ENCODE measurements around the gene ZNF669. TPM values are rescaled to one million over a fixed set of nuclear protein-coding genes. Genes with fewer than 3 reads are reported as not detected.

ZNF669 gene
- total RNA-seq, 1 experiment from 2014 or later = 19.5 TPM

GRCh38 chr1:247088967-247089366 is 15.2 kb downstream of the ZNF669 start:
- Histone ChIP-seq H2BK12ac (ENCODE audit: insufficient read length, low read depth, low read length) (no peak overlapping the region), H3K4me2 (ENCODE audit: insufficient read depth, insufficient read length, low read length) (no peak overlapping the region), H3K23ac (ENCODE audit: insufficient read length, low read depth, low read length) (no peak overlapping the region), H3K14ac (ENCODE audit: insufficient read depth, low read length) (no peak overlapping the region), H3K79me2 (ENCODE audit: insufficient read depth, low read length) (no peaks in the 10 kb centered on the region), H3K27me3 (ENCODE audit: insufficient read depth, low read length) (no peaks in the 10 kb centered on the region), H3K4me1 (ENCODE audit: insufficient read depth, low read length) (no peaks in the 10 kb centered on the region; the same call in 1 of the 2 replicates), H3T11ph (ENCODE audit: low read length) (no peak overlapping the region), H2BK5ac (ENCODE audit: insufficient read length, low read length) (no peak overlapping the region), H3K79me1 (ENCODE audit: insufficient read depth, low read depth, low read length, poor library complexity, severe bottlenecking) (no peaks in the 10 kb centered on the region), H2BK120ac (ENCODE audit: low read depth, low read length, poor library complexity, severe bottlenecking) (no peak overlapping the region), H4K8ac (replicated peaks; ENCODE audit: insufficient read length, low read depth, low read length) (no peak overlapping the region), H3K4ac (ENCODE audit: low read depth, low read length) (no peak overlapping the region), H4K91ac (ENCODE audit: insufficient read length, low read depth, low read length) (no peak overlapping the region), H4K5ac (ENCODE audit: insufficient read length, low read depth, low read length) (no peak overlapping the region), H3K27ac (ENCODE audit: insufficient read length, low read depth, low read length) (no peak overlapping the region), H2BK20ac (ENCODE audit: low read depth, low read length, poor library complexity, severe bottlenecking) (no peak overlapping the region), H3K18ac (ENCODE audit: insufficient read length, low read depth, low read length) (no peak overlapping the region), H2BK15ac (ENCODE audit: low read depth, low read length) (no peak overlapping the region), H3K56ac (ENCODE audit: insufficient read length, low read depth, low read length) (no peak overlapping the region), H4K20me1 (ENCODE audit: control insufficient read depth, insufficient read depth, insufficient read length) (no peaks in the 10 kb centered on the region), H3K23me2 (ENCODE audit: insufficient read length, low read depth, low read length, poor library complexity, severe bottlenecking) (no peaks in the 10 kb centered on the region), H2AFZ (ENCODE audit: low read length) (no peak overlapping the region), H3K9ac (ENCODE audit: extremely low read depth, insufficient read length, low read length) (no peak overlapping the region), H2AK5ac (ENCODE audit: insufficient read length, low read length) (no peak overlapping the region), H3K9me3 (ENCODE audit: control insufficient read depth, low read depth, low read length) (no peaks in the 10 kb centered on the region)
- peaks cover 2% of the 10 kb centered on the region for H3K27me3 Mint-ChIP-seq (ENCODE audit: low read depth)
- no CpG with 5 or more reads among the region's 4 CpGs for WGBS (ENCODE audit: extremely low coverage, insufficient read length, low lambda C conversion rate)
- no peak overlapping the region for H3K27ac Mint-ChIP-seq
- H3K36me3 Mint-ChIP-seq (ENCODE audit: insufficient read depth in 1 of 3, low read depth in 3 of 3) = no peaks in the 10 kb centered on the region; a peak in 1 of 7 replicates
- no peak overlapping the region for H3K4me3 Mint-ChIP-seq
- peaks cover 12 to 19% of the 10 kb centered on the region in 2 experiments for H3K4me1 Mint-ChIP-seq
- peaks cover 8 to 9% of the 10 kb centered on the region in 2 experiments; a peak in 4 of 5 replicates for H3K9me3 Mint-ChIP-seq
- no peak for DNase-seq
- no peak for TF ChIP-seq CTCF (conservative IDR thresholded peaks at IDR 0.05)

Data from H9 (cell line).